Esophagus (tissue), 2 donors: ENCODE data around the gene ANKRD45. TPM values are rescaled to one million over a fixed set of nuclear protein-coding genes. Genes with fewer than 3 reads are reported as not detected.

Experiments
- H3K27ac ChIP-seq, 2 donors: one replicate each; pipeline ENCODE4 v1.5.1; 2013; ENCODE audit warnings: low read depth in 2 of 2, mild to moderate bottlenecking in 2 of 2, inconsistent platforms in 1 of 2, low read length in 1 of 2, moderate library complexity in 1 of 2
- H3K27me3 ChIP-seq, 2 donors: one replicate each; pipeline ENCODE4 v1.6.1; 2013; ENCODE audit warnings: low read length in 2 of 2, control low read depth in 1 of 2, mild to moderate bottlenecking in 1 of 2; ENCODE audit not compliant: insufficient read depth in 2 of 2, control insufficient read depth in 1 of 2
- H3K36me3 ChIP-seq, 2 donors: one replicate each; pipeline ENCODE4 v1.6.1; 2013; ENCODE audit warnings: low read length in 1 of 2; ENCODE audit not compliant: control insufficient read depth in 2 of 2, insufficient read depth in 2 of 2
- H3K4me1 ChIP-seq, 2 donors: one replicate each; pipeline ENCODE4 v1.6.1; 2013; ENCODE audit warnings: low read length in 1 of 2; ENCODE audit not compliant: control insufficient read depth in 2 of 2, insufficient read depth in 2 of 2
- H3K4me3 ChIP-seq, 2 donors: one replicate each; pipeline ENCODE4 v1.5.1; 2013; ENCODE audit warnings: low read length in 2 of 2, mild to moderate bottlenecking in 2 of 2, low read depth in 1 of 2, moderate library complexity in 1 of 2
- H3K9me3 ChIP-seq, 2 donors: one replicate each; pipeline ENCODE4 v1.6.1; 2013; ENCODE audit warnings: mild to moderate bottlenecking in 2 of 2, low read depth in 1 of 2, low read length in 1 of 2, moderate library complexity in 1 of 2; ENCODE audit not compliant: control insufficient read depth in 2 of 2, insufficient read depth in 1 of 2
- WGBS, 2 donors: extraction: QIAGEN DNeasy Blood & Tissue Kit; methylation state at CpG; one replicate each; pipeline ENCODE4 v1.1.7; 2013; 5-methylcytosine and 5-hydroxymethylcytosine counted together
- polyA plus RNA-seq, 2 donors: library from polyadenylated mRNA; stranded (reverse); fragments of 200-250 nt; gene quantifications; one replicate each; pipeline ENCODE4 v1.2.3, GENCODE V29; 2013
- donor health status: healthy with polysubstance abuse.
- donor health status: Bipolar disorder and iron deficiency.

The ANKRD45 gene
- polyA plus RNA-seq, 2 donors = not detected

- no peak overlapping the region for H3K27ac ChIP-seq
- H3K4me3 ChIP-seq = no peak overlapping the region
- no peaks in the 10 kb centered on the region for H3K27me3 ChIP-seq
- 65 to 71% methylated on average over 6 of the region's 6 CpGs for WGBS, 2 donors
- H3K36me3 ChIP-seq = no peaks in the 10 kb centered on the region
- no peaks in the 10 kb centered on the region for H3K4me1 ChIP-seq
- no peaks in the 10 kb centered on the region for H3K9me3 ChIP-seq
Measured at GRCh38 chr1:173562813-173563212, 106.8 kb downstream of the ANKRD45 start.

GRCh38 chr1:173561263-173561662 lies 108.4 kb downstream of the ANKRD45 start:
- H3K27me3 ChIP-seq = no peaks in the 10 kb centered on the region
- 59 to 74% methylated on average over 1 of the region's 1 CpG for WGBS, 2 donors
- no peak overlapping the region for H3K4me3 ChIP-seq
- H3K4me1 ChIP-seq = no peaks in the 10 kb centered on the region
- no peaks in the 10 kb centered on the region for H3K36me3 ChIP-seq
- no peaks in the 10 kb centered on the region for H3K9me3 ChIP-seq
- H3K27ac ChIP-seq = no peak overlapping the region

- WGBS, 2 donors = 83 to 90% methylated on average over 3 of the region's 3 CpGs
- Histone ChIP-seq H3K36me3 (no peaks in the 10 kb centered on the region), H3K27ac (no peak overlapping the region)
Measured at GRCh38 chr1:173560285-173560880, 109.3 kb downstream of the ANKRD45 start.

More at GRCh38 chr1:173560285-173560880, 109.3 kb downstream of the ANKRD45 start:
- H3K4me3 ChIP-seq = no peak overlapping the region
- H3K4me1 ChIP-seq = no peaks in the 10 kb centered on the region
- no peaks in the 10 kb centered on the region for H3K27me3 ChIP-seq
- H3K9me3 ChIP-seq = no peaks in the 10 kb centered on the region

Other genes starting within 250 kb of the ANKRD45 start
- gene PRDX6, start 192.5 kb downstream of the ANKRD45 start, polyA plus RNA-seq = 100 to 1,000 TPM; 198 to 221 TPM
- gene SLC9C2, start 66.8 kb downstream of the ANKRD45 start, polyA plus RNA-seq = not detected
- gene TEX50, start 34.5 kb downstream of the ANKRD45 start, polyA plus RNA-seq = not detected
- gene KLHL20, start 45.1 kb upstream of the ANKRD45 start, polyA plus RNA-seq = 1 to 10 TPM; 3.8 to 8.2 TPM
- 1 to 10 TPM; 6.4 to 7.9 TPM for gene DARS2, start 154.8 kb upstream of the ANKRD45 start, polyA plus RNA-seq
- gene CENPL, start 155.0 kb upstream of the ANKRD45 start, polyA plus RNA-seq = 1 to 10 TPM; 2.1 to 3.2 TPM
- 100 to 1,000 TPM; 419 to 527 TPM for gene GAS5, start 198.1 kb upstream of the ANKRD45 start, polyA plus RNA-seq
- 1 to 10 TPM in 1 of 2 donors, under 1 TPM in 1; 0.47 to 1.3 TPM for gene ZBTB37, start 198.5 kb upstream of the ANKRD45 start, polyA plus RNA-seq
- gene SERPINC1, start 247.5 kb upstream of the ANKRD45 start, polyA plus RNA-seq = under 1 TPM in 1 of 2 donors, not detected in 1; 0.06 TPM